Ramos (cell line): ENCODE results near the gene PATJ.
"Not testable (repeated sequence)": the region's sequence is repeated elsewhere in the genome, so short reads cannot be mapped to it uniquely, and the experiment has no call there.

Experiments
- in situ Hi-C: fragments of 300-500 bp; cut with MboI; formaldehyde crosslinking; loops from one replicate; pipeline ENCODE4 v1.14.3; 2022; ENCODE audit warnings: low sequenced_read_pairs; ENCODE audit not compliant: unreplicated experiment

PATJ gene

DNA sequence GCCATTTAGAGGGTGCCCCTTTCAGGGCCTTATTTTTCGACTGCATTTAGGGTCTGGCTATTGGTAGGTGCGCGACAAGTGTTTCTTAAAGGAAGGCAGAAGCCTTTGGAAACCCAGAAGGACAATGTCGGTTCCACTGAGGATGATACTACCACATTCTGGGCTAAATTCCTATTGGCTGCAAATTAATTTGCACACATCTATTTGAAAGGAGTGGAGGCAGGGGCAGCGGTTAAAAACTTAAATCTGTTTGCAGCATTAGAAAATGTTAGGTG, 1.1 kb downstream of the PATJ start:
- in situ Hi-C loops, result no loop called here

DNA sequence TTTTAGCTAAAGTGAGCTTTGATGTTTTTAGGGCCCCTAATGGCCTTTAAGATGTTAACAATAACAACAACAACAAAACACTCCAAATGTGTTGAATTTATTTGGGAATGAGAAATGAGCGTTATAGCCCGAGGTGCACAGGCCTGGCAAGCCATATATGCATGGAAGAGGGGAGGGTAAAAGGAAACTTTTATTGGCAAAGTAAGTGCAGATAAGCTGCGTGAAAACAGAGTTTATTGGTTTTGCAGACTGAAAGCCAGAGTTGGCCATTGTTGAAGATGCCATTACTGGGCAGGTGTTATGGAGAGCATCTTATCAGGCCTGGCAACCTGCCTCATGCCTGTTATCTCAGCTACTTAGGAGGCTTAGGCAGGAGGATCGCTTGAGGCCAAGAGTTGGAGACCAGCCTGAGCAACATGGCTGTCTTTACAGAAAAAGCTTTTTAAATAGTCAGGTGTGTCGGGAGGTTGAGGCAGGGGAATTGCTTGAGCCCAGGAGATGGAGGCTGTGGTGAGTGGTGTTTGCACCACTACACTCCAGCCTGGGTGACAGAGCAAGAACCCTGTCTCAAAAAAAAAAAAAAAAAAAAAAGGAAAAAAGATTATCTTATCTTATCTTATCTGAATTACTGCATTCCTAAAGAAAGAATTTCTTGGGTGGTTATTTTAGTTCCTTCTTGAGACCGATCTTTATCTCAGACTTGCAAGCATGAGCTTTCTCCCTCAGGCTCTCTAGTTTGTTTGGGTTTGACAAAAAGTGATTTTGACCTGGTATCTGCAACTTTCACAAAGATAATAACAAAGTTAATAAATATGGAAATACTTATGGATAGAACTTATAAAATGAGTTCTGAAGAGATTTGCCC, 1.7 kb downstream of the PATJ start:
- in situ Hi-C loops, result no loop called here

DNA sequence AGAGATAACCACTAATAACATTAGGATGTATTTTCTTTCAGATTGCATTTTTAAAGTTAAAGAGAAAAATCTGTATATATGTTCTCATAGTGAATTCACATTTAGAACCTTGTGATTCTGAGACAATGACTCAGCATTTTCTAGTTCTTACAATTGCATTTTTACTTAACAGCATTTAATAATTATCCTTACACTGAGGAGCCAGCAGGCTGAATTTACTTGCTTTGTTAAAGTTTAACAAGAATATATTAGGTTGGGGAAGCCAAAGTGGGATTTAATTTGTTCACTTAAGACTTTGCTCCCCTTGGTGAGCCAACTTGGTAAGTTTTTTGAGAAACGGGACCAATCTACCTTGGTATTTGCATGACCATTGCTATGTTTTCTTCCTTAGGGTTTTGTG, 4.5 kb downstream of the PATJ start:
- in situ Hi-C loops, result no loop called here

DNA sequence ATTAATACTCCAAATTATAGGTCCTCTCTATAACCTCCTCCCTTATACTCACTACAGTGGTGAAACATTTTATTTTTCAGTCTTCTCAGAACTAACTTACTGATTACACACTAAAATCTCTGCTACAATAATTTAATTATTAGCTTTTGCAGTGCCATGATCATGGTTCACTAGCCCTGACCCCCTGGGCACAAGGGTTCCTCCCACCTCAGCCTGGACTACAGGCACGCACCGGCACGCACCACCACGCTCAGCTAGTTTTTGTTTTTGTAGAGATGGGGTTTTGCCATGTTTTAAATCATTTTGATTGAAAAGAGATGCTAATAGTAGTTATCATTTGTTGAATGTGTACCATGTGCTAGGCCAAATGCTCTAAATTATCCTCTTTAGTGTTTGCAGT, 6.3 kb downstream of the PATJ start:
- in situ Hi-C loops, result no loop called here

DNA sequence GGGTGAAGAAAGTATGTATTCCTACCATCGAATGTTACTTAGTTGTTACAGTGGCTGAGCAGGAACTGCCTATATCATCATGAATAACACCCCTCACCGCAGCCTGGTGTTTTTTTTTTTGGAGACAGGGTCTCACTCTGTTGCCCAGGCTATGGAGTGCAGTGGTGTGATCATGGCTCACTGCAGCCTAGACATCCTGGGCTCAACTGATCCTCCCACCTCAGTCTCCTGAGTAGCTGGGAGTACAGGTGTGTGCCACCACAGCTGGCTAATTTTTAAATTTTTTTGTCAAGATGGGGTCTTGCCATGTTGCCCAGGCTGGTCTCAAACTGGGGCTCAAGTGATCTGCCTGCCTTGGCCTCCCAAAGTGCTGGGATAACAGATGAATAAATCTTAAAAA, 7.3 kb downstream of the PATJ start:
- in situ Hi-C loops, result no loop called here

DNA sequence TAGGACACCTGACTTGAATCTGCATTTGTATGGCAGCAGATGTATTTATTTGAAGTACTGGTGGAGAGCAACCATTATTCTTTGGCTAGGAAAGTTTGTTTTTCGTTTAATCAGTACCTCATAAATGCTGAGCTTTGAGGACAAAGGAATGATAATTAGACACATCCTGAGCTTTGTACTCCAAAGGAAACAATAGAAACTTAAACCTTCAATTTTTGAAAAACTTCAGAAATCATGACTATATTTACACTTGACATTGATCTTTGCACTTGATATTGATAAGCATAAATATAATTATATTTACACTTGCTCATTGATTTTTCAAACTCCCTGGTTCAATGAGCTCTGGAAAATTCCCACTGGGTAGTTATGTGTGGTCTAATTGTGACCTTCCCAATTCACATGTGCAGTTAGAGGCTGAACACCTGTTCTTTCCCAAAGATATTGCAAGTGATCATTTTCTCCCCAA, 10.7 kb downstream of the PATJ start:
- in situ Hi-C loops, result no loop called here

DNA sequence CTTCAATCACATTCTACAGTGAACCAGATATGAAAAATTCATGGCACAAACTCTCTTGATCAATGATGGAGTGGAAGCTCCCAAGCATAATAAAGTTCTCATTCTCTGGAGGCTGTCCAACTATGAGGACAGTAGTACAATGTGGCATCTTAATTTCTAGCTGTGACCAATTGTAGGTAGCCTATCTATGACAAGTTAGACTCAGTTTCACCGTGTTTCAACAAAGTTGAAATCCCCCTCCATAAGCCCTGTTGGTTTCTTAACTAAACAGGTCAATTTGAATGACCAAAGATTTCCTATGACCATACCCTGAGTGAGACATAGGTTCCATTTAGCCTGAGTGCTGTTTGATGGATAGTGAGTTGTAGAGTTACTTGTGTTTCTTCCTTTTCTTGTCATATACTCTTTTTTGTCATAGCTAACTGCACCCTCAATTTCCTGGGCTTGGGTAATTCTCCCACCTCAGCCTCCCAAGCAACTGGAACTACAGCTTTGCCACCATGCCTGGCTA, 11.8 kb downstream of the PATJ start:
- in situ Hi-C loops, result no loop called here

DNA sequence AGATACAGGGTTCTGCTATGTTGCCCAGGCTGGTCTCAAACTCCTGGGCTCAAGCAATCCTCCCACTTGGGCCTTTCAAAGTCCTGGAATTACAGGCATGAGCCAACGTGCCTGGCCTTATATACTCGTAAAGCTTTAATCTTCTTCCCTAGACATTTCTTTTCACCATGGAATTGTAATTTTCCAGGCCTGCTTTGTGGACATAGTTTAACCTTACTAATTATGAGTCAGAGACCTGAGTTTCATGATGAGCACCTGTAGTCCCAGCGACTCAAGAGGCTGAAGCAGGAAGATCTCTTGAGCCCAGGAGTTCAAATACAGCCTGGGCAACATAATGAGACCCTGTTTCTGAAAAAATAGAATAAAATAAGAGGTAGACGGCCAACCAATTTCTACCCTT, 12.3 kb downstream of the PATJ start:
- in situ Hi-C loops, result no loop called here

DNA sequence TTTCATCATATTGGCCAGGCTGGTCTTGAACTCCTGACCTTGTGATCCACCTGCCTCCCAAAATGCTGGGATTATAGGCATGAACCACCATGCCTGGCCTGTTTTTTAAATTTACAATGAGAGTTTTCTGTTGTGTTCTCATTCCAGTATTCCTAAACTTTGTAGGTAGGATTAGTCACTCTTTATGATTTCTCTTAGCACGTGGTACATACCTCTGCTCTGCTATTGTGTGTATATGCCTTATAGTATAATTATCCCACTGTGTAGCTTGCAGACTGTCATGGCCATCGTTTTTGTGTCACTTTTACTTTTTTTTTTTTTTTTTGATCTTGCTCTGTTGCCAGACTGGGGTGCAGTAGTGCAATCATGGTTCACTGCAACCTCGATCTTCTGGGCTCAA, 14.5 kb downstream of the PATJ start:
- in situ Hi-C loops, result no loop called here

DNA sequence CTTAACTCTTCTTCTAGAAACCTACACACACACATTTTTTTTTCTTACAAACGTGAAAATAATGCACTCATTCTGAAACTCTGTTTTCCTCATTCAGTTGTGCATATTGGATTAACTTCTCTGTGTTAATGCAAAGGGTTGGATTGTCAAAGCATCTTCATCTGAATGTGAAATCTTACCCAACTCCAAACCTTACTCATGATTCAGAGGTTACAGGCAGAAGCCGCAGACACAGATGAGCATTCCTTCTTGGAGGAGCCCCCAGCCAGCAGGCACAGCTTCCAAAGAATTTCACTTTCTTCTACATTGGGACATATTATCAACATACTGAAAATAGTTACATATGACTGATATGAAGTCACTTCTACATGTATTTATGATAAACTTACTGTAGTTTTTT, 15.7 kb downstream of the PATJ start:
- in situ Hi-C loops, result no loop called here

DNA sequence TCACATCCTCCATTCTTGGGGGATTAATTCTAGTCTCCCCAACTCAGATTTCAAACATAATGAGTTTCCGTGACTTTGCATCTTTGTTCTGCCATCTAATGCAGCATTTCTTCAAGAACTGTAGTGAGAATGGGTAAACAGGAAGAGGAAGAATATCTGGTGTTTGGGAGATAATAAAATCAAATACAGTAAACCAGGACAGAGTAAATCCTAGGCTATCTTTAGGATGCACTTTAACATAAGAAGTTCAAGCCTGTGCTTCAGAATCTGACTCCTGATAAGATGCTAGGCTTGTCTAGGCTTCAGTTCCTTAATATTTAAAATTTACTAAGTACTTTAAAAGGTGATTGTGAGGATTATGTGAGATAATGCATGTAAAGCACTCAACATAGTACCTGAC, 27.9 kb downstream of the PATJ start:
- in situ Hi-C loops, result no loop called here

DNA sequence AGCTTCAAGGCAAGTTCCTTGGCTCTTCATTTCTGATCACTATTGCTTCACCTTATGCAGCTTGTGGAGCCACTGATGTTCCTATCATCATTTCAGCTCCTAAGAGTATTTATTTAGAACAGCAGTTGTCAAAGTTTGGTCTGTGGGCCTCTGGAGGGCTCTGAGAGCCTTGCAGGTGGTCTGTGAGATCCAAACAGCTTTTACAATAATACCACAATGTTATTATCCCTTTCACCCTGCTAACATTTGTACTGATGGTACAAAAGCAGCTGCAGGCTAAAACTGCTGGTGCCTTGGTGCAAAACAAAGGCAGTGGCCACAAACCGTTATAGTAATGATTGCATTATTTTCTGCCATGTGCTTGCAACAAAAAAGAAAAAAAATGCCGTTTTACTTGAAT, 33.8 kb downstream of the PATJ start:
- in situ Hi-C loops, result no loop called here

DNA sequence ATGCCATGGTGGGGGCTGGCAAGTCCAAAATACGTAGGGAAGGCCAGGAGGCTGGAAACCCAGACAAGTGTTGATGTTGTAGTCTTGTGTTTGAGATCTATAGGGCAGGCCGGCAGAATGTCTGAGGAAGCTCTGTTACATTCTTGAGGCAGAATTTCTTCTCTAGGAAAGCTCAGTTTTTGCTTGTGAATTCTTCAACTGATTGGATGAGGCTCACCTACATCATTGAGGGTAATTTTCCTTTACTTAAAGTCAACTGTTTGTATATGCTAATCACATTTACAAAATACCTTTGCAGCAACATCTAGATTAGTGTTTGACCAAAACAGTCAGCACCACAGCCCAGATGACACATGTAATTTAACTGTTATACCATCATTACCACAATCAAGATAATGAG, 37.0 kb downstream of the PATJ start:
- in situ Hi-C loops, result no loop called here

DNA sequence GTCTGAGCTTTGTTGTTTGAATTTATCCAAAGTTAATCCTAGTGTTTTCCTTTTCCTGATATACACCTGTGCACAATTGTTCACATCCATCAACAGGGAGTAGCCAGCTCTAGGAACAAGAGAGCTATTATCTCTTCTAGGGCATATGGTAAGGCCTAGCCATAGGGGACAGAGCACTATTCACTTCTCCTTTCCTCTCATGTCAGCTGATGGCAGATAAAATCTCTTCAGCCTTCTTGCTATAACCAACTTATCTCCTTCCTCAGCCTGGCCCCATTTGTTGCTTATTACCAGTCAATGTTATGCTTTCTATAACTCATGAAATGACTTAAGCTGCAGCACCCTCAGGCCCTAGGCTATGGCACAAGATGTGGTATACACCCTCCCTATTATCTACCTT, 38.9 kb downstream of the PATJ start:
- in situ Hi-C loops, result no loop called here

DNA sequence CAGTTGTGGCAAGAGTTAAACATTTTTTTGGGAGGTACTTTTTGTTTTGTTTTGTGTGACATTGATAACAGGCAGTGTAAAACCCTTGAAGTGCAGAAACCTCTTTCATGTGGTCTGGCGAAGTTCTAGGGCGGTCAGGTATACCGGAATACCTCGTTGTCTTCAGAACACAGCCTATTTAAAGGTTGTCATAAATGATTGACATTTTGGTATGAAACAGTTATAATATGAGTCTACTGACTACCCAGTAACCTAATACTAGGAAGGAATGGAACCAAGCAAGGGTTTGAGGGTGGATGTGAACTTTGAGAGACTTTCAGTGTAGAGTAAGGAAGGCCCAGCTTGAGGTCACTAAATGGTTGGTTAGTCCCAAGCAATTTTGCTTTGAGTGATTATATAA, 40.5 kb downstream of the PATJ start:
- in situ Hi-C loops, result no loop called here

DNA sequence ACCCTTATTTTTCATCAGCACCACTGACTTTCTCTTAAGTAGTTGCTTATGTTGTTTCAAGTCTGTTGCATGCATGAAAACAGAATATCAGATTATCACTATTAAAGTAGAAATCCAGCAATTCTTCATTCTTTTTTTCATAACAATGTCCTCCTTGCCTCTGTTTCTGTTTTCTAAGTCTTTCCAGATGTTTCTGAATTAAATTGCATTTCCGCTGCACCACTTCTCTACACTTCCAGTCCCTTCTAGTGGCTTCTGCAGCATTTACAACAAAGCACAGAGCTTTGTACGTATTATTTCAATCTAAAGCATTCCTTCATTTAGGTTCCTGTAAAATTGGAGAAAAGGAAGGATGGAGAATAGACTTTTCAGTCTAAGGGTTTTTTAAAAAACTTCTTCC, 42.4 kb downstream of the PATJ start:
- in situ Hi-C loops, result no loop called here

DNA sequence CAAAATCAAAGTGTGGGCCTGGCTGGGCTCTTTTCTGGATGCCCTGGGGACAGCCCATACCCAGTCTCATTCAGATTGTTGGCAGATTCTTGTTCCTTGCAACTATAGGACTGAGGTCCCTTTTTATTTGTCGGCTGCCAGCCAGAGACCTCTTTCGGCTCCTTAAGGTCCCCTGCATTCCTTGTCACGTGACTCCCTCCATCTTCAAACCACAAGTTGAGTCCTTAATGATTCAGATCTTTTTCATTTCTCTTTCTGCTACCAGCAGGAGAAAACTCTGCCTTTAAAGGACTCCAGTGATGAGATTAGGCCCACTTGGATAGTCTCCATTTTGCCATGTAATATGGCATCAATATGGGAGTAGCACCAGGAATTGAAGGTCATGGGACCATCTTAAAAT, 48.6 kb downstream of the PATJ start:
- in situ Hi-C loops, result no loop called here

DNA sequence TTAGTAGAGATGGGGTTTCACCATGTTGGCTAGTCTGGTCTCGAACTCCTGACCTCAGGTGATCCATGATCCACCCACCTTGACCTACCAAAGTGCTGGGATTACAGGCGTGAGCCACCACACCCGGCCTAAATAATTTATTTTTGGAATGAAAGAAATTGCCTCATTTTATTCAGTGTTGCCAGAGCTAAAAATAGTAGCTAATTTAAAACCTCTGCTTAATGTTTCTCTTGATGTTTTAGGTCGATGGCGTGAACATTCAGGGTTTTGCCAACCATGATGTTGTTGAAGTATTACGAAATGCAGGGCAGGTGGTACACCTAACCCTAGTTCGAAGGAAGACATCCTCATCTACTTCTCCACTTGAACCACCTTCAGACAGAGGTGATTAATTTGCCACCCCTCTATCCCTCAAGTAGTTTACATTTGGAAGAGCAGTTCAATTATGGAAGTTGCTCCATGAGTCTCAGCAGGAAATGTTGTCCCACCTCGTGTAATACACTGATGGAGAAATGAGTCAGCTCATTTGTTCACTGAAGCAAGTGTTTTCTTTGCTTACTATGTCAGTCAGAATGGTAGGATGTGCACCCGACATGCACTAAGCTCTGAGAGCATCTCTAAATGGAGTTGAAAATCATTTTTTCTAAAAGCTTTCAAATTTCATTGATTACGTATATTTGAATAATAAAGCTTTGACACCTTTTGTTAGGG, 54.9 kb downstream of the PATJ start:
- in situ Hi-C loops, result no loop called here

DNA sequence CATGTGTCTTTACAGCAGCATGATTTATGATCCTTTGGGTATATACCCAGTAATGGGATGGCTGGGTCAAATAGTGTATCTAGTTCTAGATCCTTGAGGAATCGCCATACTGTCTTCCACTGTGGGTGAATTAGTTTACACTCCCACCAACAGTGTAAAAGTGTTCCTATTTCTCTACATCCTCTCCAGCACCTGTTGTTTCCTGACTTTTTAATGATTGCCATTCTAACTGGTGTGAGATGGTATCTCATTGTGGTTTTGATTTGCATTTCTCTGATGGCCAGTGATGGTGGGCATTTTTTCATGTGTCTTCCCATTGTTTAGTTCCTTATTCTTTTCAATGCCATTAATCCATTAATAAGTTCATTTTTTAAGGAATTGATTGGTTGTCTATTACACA, 58.8 kb downstream of the PATJ start:
- in situ Hi-C loops, result not testable (repeated sequence)

DNA sequence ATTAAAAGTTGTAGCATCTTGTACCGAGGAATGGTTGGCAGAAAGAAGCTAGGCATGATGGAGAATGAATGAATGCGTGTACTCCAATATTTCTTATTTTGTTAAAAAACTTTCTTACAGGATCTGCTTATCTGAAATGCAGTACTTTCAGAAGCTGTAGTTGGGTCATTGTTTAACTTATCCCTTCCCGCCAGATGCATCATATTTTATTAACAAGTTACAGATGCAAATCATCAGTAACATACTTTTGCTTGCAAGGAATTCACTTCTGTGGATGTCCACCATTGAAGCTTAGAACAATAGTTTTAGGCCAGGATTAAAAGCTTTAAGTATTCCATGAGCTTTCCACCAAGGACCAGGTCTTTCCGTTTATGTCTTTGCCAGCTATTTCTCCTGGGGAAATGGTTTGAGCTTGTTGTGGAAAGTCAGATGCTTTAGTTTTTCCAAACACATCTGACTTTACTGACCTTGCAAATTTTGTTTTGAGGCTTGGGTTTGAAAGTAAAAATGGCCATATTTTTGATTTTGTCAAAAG, 65.4 kb downstream of the PATJ start:
- in situ Hi-C loops, result no loop called here

DNA sequence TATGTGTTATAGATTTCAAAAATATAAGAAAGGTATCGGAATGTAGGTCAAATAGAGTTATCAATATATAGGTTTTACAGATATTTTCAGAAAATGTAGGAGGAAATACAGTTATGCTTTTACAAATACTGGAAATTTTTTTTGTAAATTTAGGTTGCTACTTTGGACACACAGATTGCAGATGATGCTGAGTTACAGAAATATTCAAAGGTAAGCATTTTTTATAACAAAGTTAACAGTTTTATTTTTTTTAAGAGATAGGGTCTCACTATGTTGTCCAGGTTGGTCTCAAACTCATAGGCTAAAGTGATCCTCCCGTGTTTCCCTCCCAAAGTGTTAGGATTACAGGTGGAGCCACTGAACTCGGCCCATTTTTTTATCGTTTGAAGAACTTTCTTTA, 66.0 kb downstream of the PATJ start:
- in situ Hi-C loops, result no loop called here

DNA sequence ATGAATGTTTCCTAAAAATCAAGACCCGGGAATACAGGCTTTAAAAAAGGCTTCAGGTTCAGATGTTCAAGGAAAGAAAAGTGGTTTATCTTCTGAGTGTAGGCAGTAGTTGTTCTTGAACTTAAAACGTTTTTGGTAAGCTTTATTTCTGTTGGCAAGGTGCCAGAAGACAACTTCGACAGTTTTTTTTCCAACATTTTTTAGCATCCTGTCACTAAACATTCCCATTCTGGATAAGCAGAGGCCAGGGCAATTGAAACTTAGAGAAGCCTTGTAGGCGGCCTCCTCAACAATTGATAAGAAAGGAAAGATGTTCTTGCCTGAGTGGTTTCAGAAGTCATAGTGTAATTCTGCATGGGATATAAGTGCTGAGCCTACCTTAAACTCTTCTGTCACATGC, 66.7 kb downstream of the PATJ start:
- in situ Hi-C loops, result no loop called here
